Activated CD4-positive, alpha-beta T cell treated with anti-CD3 and anti-CD28 coated beads for 1 hour (primary cell): ENCODE measurements around the gene SAPCD2.

Experiments used
- DNase-seq: peaks from one replicate; pipeline ENCODE4 v3.0.0-alpha.2; 2020

The SAPCD2 gene

DNA sequence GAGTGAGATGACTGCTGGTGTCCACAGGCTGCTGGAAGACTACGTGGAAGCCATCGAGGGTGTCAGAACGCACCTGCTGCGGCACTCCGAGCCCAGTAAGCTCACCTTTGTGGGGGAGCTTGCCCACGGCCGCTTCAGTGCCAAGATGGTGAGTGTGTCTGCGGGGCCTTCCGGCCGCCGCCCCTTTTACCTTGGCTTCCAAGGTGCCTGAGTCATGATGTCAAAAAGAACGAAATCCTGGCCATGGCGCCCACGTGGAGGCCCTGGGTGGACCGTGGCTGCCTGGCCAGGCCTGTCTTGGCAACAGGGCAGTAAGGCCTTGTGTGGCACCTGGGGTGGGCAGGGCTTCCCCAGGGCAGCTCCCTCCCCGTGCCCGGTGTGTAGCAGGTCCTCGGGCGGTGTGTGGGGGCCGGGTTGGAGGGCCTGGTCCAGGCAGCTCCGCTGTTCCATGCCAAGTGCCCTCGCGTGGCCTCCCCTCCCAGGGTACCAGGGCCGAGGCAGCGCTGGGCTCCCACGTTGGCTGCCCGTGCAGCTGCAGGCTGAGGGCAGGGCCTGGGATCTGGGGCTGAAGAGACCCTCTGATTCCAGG is 36.4 kb upstream of the SAPCD2 start:
- DNase-seq: no peak

- DNase-seq: no peak
Observed at GRCh38 chr9:137105814-137106661, 35.7 kb upstream of the SAPCD2 start.

GRCh38 chr9:137103206-137103999 is 33.0 kb upstream of the SAPCD2 start:
- no peak for DNase-seq

DNA sequence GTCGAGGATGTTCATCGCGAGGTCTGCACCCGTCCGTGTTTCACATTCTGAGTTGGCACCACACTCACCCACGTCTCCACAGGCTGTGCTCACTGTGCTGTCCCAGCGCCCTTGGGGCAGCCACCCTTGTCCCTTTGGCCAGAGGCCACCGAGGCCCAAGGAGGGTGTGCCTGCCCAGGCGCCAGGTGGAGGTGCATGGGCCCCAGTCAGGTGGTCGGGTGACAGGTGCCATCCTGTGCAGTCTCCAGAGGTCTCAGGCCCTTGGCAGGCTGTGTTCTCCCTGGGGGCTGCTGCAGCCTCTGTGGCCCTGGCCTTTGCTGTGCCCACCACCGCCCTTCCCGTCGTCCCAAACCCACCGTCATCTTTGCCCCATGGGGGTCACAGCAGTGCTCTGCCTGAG is 28.9 kb upstream of the SAPCD2 start:
- DNase-seq: no peak

GRCh38 chr9:137097761-137098462 is 27.6 kb upstream of the SAPCD2 start:
- no peak for DNase-seq

GRCh38 chr9:137096785-137097546 is 26.6 kb upstream of the SAPCD2 start:
- DNase-seq: no peak

- DNase-seq: peak; percentile 75
Observed at GRCh38 chr9:137095664-137096517, 25.5 kb upstream of the SAPCD2 start.

- no peak for DNase-seq
Observed at GRCh38 chr9:137089232-137089947, 19.0 kb upstream of the SAPCD2 start.

DNA sequence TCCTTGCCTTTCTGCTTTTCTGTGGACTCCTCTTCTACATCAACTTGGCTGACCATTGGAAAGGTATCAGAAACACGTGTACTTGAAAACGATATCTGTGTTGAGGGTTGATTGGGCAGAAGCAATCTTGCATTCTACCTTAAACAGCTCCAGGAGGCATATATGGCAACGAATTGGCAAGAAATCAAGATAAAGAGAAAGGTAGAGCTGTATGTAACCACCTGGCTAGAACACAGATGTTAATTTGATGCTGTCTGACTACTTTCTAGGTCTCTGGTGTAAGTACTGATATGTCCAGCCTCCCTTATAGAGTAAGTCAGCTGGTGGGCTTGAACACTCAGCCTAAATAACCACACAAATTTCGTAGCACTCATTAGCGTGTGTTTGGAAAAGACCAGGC is 17.8 kb upstream of the SAPCD2 start:
- no peak for DNase-seq

DNA sequence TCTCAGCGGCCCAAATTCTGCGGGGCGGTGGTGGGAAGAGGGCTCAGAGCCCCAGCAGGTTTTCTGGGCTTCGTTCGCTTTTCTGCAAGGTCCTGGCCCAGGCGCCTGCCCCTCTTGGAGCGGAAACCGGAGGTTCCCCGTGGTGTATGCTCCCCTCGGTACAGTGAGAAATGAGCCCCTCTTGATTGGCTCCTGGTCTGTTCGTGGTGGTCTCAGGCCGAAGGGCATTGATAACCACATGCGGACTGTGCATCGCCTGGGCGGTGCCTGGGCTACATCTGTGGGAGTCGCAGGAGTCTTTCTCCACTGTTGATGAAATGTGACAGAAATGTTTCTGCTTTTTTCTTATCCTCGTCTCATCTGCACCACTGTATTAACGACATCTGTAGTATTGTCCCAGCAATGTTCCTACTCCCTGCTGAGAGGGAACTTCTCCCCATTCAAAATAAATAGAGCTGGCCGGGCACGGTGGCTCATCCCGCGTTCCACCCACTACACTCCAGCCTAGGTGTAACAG is 17.1 kb upstream of the SAPCD2 start:
- no peak for DNase-seq

DNA sequence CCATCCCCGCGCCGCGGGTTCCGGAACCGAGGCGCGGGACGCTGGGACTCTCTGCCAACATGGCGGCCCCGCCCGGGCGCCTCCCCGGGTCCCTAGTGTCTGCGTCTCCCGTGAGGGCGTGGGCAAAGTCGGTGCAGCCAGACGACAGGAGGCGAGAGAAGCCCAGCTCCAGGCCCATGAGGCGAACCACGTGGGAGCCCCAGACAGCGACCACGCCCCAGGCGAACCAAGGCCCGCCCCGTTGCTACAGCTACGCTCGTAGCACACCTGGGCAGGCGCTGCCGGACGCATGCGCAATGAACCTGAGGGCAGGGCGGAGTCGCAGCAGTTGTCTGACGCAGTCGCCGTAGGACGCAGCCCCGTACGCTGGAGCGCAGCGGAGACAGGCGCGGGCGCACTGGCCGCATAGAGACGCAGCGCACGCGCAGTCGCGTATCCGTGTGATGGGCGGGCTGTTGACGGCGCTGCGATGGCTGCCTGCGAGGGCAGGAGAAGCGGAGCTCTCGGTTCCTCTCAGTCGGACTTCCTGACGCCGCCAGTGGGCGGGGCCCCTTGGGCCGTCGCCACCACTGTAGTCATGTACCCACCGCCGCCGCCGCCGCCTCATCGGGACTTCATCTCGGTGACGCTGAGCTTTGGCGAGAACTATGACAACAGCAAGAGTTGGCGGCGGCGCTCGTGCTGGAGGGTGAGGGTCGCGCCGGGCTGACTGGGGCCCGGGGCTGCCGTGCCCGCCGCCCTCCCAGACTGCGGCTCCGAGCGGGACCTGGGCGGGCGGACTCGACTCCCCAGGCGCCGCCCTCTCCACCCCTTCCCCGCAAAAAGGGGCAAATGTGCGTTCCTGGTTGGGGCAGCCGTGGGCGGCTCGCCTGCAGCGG is 16.4 kb upstream of the SAPCD2 start, which contains the start of gene MAN1B1:
Gene MAN1B1 (plus strand): TSS at position 455 of the 878 bp plus-strand sequence. CDS start 15 bp downstream, at position 470.
- DNase-seq: peak; percentile 99

DNA sequence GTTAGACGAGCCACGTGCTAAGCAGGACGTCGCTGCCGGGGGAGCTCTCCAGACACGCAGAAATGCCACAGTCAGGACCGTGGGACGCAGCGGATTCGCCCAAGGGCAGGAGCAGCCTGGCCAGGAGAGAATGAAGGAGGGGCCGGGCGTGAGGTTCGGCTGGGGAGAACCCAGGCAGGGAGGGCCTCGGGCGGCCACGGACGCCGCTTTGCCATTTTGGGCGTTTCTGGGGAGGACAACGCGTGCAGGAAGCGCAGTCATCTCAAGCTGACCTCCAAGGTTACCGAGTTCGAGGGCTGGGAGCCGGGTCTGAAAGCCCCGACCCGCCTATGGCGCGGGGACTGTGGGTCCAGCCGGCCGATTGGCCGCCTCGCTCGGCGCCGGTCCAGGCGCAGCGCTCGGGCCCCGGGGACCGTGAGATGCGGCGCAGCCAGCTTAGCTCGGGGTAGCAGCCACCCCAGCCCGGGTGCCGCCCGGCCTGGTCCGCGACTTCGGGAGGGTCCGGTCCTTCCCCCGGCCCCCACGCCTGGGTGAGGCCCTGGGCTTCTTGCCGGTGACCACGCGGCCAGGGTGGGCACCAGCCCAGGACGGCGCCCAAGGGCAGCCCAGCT is 15.7 kb upstream of the SAPCD2 start:
- DNase-seq: no peak

GRCh38 chr9:137084526-137084925 is 14.2 kb upstream of the SAPCD2 start:
- no peak for DNase-seq

DNA sequence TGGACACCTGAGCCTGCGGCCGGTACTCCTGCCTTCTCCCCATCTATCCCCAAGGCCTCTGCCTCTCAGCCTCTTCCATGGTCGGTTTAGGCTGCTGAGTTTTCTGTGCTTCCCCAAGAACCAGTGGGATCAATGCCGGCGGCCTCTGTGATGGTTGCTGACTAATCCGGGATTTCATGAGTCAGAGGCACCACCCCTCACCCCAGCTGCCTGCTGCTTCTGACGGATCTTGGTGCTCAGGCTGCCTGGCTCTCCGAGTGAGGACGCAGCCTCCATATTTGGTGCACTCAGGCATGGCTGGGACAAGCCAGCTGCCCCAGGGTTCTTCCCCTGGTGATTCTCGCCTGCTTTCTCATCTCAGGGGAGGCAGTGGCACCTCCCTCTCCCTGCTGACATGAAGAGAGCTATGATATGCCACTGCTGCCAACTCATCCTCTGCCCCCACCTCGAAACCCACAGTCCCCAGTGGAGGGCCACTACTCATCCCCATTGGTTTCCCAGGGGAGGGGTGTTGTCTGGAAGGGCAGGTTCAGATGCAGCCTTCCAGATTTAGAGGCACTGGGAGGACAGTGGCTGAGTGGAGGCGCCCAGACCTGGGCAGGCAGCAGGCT is 13.1 kb upstream of the SAPCD2 start:
- DNase-seq: no peak

- DNase-seq: no peak
Observed at GRCh38 chr9:137082925-137083290, 12.6 kb upstream of the SAPCD2 start.

GRCh38 chr9:137082222-137082924 is 12.0 kb upstream of the SAPCD2 start:
- DNase-seq: no peak

DNA sequence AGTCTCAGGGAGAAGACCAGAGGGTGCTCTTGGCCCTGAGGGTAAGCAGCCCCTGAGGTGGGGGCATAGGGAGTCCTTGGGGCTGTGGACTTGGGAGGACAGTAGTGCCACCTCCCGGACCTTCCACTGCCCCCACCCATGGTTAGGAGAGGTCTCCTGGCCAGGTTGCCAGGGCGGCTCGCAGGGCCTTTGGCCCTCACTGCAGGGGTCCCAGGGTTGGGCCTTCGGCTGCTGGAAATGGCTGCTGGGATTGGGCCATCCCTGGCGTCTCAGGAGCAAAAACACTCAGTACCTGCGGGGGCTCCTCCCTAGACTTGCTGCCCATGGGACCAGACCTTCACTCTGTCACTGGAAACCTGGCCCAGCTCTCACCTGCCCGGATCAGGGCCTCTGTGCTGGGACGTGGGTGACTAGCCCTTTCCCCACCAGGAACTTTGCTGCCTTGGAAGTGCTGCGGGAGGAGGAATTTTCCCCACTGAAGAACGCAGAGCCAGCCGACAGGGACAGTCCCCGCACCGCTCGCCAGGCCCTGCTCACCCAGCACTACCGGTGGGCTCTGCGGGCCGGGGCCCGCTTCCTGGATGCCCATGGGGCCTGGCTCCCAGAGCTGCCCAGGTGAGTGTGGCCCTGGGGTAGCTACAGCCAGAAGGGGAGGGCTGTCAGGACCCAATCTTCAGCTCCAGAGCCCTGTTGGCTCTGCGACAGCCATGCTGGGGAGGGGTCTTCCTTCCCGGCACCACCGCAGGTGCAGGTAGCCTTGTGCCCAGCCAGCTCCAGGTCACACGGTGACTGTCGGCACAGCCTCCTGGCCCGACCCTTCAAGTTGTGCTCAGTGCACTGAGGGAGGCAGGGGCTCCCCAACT is 10.1 kb upstream of the SAPCD2 start:
- DNase-seq: no peak
